A549 (cell line): Measurements from ENCODE around the gene TPRX1. TPM values are rescaled to one million over a fixed set of nuclear protein-coding genes. Genes with fewer than 3 reads are reported as not detected.

Experiments
- ATAC-seq, 2 experiments: fragments of 200-7000 bp in 1 of 2; fragments of >200 bp in 1 of 2; cut with Nextera tagmentation in 1 of 2; cut with Tn5 transposase in 1 of 2; 3 replicates each; pipeline versions ENCODE4 v1.8.0 to v1.9.1; 2018 to 2020; ENCODE audit warnings: mild to moderate bottlenecking in 1 of 2, moderate library complexity in 1 of 2
- CTCF ChIA-PET: fragments of 300-600 bp; sonication (Branson Sonifier 250); formaldehyde crosslinking; extraction: SDS; loops from one replicate; lab custom pipeline; 2021; ENCODE audit warnings: antibody characterized with exemption, inconsistent platforms; lab: Yijun Ruan, JAX
- POLR2A ChIA-PET: fragments of 350-600 bp; formaldehyde crosslinking; extraction: SDS; loops from one replicate; lab custom pipeline; 2021; ENCODE audit warnings: antibody characterized with exemption, inconsistent platforms; lab: Yijun Ruan, JAX
- DNase-seq, 2 experiments: peaks; one replicate each; pipeline versions ENCODE4 v3.0.0 to v3.0.0-alpha.2; 2011 to 2016; ENCODE audit warnings: low read depth in 1 of 2, low spot score in 1 of 2
- FAIRE-seq: peaks from 2 replicates; lab custom pipeline; 2011; peaks lifted over from hg19 to GRCh38; lab: Jason Lieb, UNC
- H3K27ac ChIP-seq, 2 experiments: fragments of >200 bp; sonication (Bioruptor Twin); formaldehyde crosslinking; 3 replicates each; pipeline ENCODE4 v1.5.1; 2016 to 2017
- H3K4me1 ChIP-seq: fragments of >200 bp; sonication (Bioruptor Twin); formaldehyde crosslinking; 3 replicates; pipeline ENCODE4 v1.6.1; 2016
- H3K4me2 ChIP-seq: fragments of >200 bp; sonication (Bioruptor Twin); formaldehyde crosslinking; 3 replicates; pipeline ENCODE4 v1.6.1; 2016
- H3K4me3 ChIP-seq: fragments of >200 bp; sonication (Bioruptor Twin); formaldehyde crosslinking; 3 replicates; pipeline ENCODE4 v1.5.1; 2016
- H3K9me3 ChIP-seq: fragments of >200 bp; sonication (Bioruptor Twin); formaldehyde crosslinking; 3 replicates; pipeline ENCODE4 v1.6.1; 2016
- ATOH8 ChIP-seq: fragments of 250-450 bp; sonication (Bioruptor Pico); IDR thresholded peaks from 2 replicates; pipeline ENCODE4 v1.5.0; 2020; ENCODE audit warnings: low read depth, mild to moderate bottlenecking, moderate library complexity
- BHLHE40 ChIP-seq: IDR thresholded peaks from 2 replicates; pipeline ENCODE4 v1.6.1; 2012; ENCODE audit warnings: low read depth, low read length, inconsistent platforms
- CHD2 ChIP-seq: fragments of 150-350 bp; IDR thresholded peaks from 2 replicates; pipeline ENCODE4 v1.6.1; 2014; ENCODE audit warnings: low read length; ENCODE audit not compliant: partially characterized antibody
- CTCF ChIP-seq: fragments of >200 bp; sonication (Bioruptor Twin); formaldehyde crosslinking; IDR thresholded peaks from 3 replicates; pipeline ENCODE4 v1.5.1; 2016
- E2F6 ChIP-seq: IDR thresholded peaks from 2 replicates; pipeline ENCODE4 v1.6.1; 2012; ENCODE audit warnings: low read depth, borderline replicate concordance
- EP300 ChIP-seq, 2 experiments: fragments of >200 bp; sonication (Bioruptor Twin); formaldehyde crosslinking; IDR thresholded peaks; 2 replicates in 1 of 2; 3 replicates in 1 of 2; pipeline ENCODE4 v1.6.1; 2016 to 2017
- FOSB ChIP-seq: fragments of 250-450 bp; sonication (Bioruptor Pico); IDR thresholded peaks from 2 replicates; pipeline ENCODE4 v1.5.0; 2020; ENCODE audit warnings: mild to moderate bottlenecking, moderate library complexity
- FOSL2 ChIP-seq, 2 experiments: fragments of 450-650 bp in 1 of 2; fragments of >200 bp in 1 of 2; sonication (Bioruptor Twin) in 1 of 2; formaldehyde crosslinking; IDR thresholded peaks; 2 replicates each; pipeline versions ENCODE4 v1.5.0 to v1.6.1; 2016 to 2020; ENCODE audit warnings: mild to moderate bottlenecking in 1 of 2, moderate library complexity in 1 of 2
- FOXS1 ChIP-seq: fragments of 250-450 bp; sonication (Bioruptor Pico); IDR thresholded peaks from 2 replicates; pipeline ENCODE4 v1.5.0; 2020; ENCODE audit warnings: mild to moderate bottlenecking, moderate library complexity
- HEYL ChIP-seq: fragments of 250-450 bp; sonication (Bioruptor Pico); IDR thresholded peaks from 2 replicates; pipeline ENCODE4 v1.8.0; 2021; ENCODE audit warnings: mild to moderate bottlenecking, moderate library complexity
- HOXA7 ChIP-seq: fragments of 250-450 bp; sonication (Bioruptor Pico); IDR thresholded peaks from 2 replicates; pipeline ENCODE4 v1.5.0; 2020; ENCODE audit warnings: mild to moderate bottlenecking, moderate library complexity
- HOXB5 ChIP-seq: fragments of 250-450 bp; sonication (Bioruptor Pico); IDR thresholded peaks from 2 replicates; pipeline ENCODE4 v1.5.0; 2020; ENCODE audit warnings: mild to moderate bottlenecking, moderate library complexity
- JUN ChIP-seq, 2 experiments: fragments of >200 bp; sonication (Bioruptor Twin); formaldehyde crosslinking; IDR thresholded peaks; 2 replicates in 1 of 2; 3 replicates in 1 of 2; pipeline ENCODE4 v1.6.1; 2016 to 2017
- KDM1A ChIP-seq: fragments of 200-600 bp; sonication (generic); IDR thresholded peaks from 2 replicates; pipeline ENCODE4 v1.6.1; 2016; ENCODE audit warnings: low read depth, mild to moderate bottlenecking
- KDM5A ChIP-seq: fragments of 200-600 bp; sonication (generic); IDR thresholded peaks from 2 replicates; pipeline ENCODE4 v1.6.1; 2016; ENCODE audit warnings: antibody characterized with exemption, mild to moderate bottlenecking
- MAFK ChIP-seq: fragments of 450-650 bp; IDR thresholded peaks from 2 replicates; pipeline ENCODE4 v1.6.1; 2014; ENCODE audit not compliant: partially characterized antibody
- NFE2L2 ChIP-seq: fragments of 150-350 bp; conservative IDR thresholded peaks from 2 replicates; pipeline ENCODE4 v1.6.1; 2014; ENCODE audit warnings: low read length
- NPAS2 ChIP-seq: fragments of 250-450 bp; sonication (Bioruptor Pico); IDR thresholded peaks from 2 replicates; pipeline ENCODE4 v1.8.0; 2022; ENCODE audit warnings: mild to moderate bottlenecking, moderate library complexity, borderline replicate concordance
- NR3C1 ChIP-seq: fragments of >200 bp; sonication (Bioruptor Twin); formaldehyde crosslinking; IDR thresholded peaks from 3 replicates; pipeline ENCODE4 v1.6.1; 2017
- PHF8 ChIP-seq: fragments of 200-600 bp; sonication (generic); IDR thresholded peaks from 2 replicates; pipeline ENCODE4 v1.6.1; 2016; ENCODE audit warnings: low read depth, mild to moderate bottlenecking, antibody characterized with exemption, moderate library complexity, borderline replicate concordance
- RAD21 ChIP-seq, 2 experiments: fragments of >200 bp in 1 of 2; sonication (Bioruptor Twin) in 1 of 2; formaldehyde crosslinking in 1 of 2; IDR thresholded peaks in 1 of 2; conservative IDR thresholded peaks in 1 of 2; 2 replicates in 1 of 2; 3 replicates in 1 of 2; pipeline ENCODE4 v1.6.1; 2012 to 2018; ENCODE audit warnings: inconsistent platforms in 1 of 2
- RCOR1 ChIP-seq: fragments of 150-350 bp; IDR thresholded peaks from 2 replicates; pipeline ENCODE4 v1.6.1; 2014; ENCODE audit warnings: antibody characterized with exemption, low read length, low read depth
- RFX5 ChIP-seq: fragments of 450-650 bp; IDR thresholded peaks from 2 replicates; pipeline ENCODE4 v1.7.1; 2014; ENCODE audit warnings: antibody characterized with exemption, mild to moderate bottlenecking, moderate library complexity
- RNF2 ChIP-seq: fragments of 200-600 bp; sonication (generic); IDR thresholded peaks from 2 replicates; pipeline ENCODE4 v1.6.1; 2016; ENCODE audit warnings: low read depth, mild to moderate bottlenecking, antibody characterized with exemption, moderate library complexity, borderline replicate concordance
- SMC3 ChIP-seq: fragments of >200 bp; sonication (Bioruptor Twin); formaldehyde crosslinking; IDR thresholded peaks from 3 replicates; pipeline ENCODE4 v1.6.1; 2018; ENCODE audit warnings: inconsistent platforms
- ZC3H11A ChIP-seq: fragments of 450-650 bp; IDR thresholded peaks from 2 replicates; pipeline ENCODE4 v1.6.1; 2014; ENCODE audit warnings: antibody characterized with exemption, mild to moderate bottlenecking
- ZNF302 ChIP-seq: fragments of 250-450 bp; sonication (Bioruptor Pico); IDR thresholded peaks from 2 replicates; pipeline ENCODE4 v1.9.0; 2021; ENCODE audit warnings: inconsistent platforms, mild to moderate bottlenecking, moderate library complexity
- ZSCAN20 ChIP-seq: fragments of 250-450 bp; sonication (Bioruptor Pico); IDR thresholded peaks from 2 replicates; pipeline ENCODE4 v1.8.0; 2022; ENCODE audit warnings: mild to moderate bottlenecking, moderate library complexity
- WGBS: methylation state at CpG from one replicate; pipeline ENCODE4 v1.1.6; 2017; ENCODE audit errors: missing lambda C conversion rate; 5-methylcytosine and 5-hydroxymethylcytosine counted together
- polyA plus RNA-seq, 4 experiments: library from polyadenylated mRNA; depleted of rRNA in 3 of 4; stranded (reverse); fragments of >200 nt; fragmentation: RNase III in 1 of 4; extraction: RNeasy Plus Mini Kit Qiagen cat#74134 plus additional on column Dnase treatment in 1 of 4; gene quantifications; 2 replicates in 3 of 4; 3 replicates in 1 of 4; pipeline ENCODE4 v1.2.3, GENCODE V29; 2011 to 2017
- TF ChIP-seq, protein P1 (sequence below): IDR thresholded peaks from 2 replicates; pipeline ENCODE4 v1.6.1; 2012
- TF ChIP-seq, protein P2 (sequence below): fragments of >200 bp; sonication (Bioruptor Twin); formaldehyde crosslinking; IDR thresholded peaks from 2 replicates; pipeline ENCODE4 v1.6.1; 2016
- TF ChIP-seq, protein P3 (sequence below): fragments of 200-600 bp; sonication (generic); IDR thresholded peaks from 2 replicates; pipeline ENCODE4 v1.6.1; 2016; ENCODE audit warnings: antibody characterized with exemption, mild to moderate bottlenecking, moderate library complexity

The TPRX1 gene
- polyA plus RNA-seq, 2 of the 4 experiments (the other 2 are of a cell fraction): not detected

DNA sequence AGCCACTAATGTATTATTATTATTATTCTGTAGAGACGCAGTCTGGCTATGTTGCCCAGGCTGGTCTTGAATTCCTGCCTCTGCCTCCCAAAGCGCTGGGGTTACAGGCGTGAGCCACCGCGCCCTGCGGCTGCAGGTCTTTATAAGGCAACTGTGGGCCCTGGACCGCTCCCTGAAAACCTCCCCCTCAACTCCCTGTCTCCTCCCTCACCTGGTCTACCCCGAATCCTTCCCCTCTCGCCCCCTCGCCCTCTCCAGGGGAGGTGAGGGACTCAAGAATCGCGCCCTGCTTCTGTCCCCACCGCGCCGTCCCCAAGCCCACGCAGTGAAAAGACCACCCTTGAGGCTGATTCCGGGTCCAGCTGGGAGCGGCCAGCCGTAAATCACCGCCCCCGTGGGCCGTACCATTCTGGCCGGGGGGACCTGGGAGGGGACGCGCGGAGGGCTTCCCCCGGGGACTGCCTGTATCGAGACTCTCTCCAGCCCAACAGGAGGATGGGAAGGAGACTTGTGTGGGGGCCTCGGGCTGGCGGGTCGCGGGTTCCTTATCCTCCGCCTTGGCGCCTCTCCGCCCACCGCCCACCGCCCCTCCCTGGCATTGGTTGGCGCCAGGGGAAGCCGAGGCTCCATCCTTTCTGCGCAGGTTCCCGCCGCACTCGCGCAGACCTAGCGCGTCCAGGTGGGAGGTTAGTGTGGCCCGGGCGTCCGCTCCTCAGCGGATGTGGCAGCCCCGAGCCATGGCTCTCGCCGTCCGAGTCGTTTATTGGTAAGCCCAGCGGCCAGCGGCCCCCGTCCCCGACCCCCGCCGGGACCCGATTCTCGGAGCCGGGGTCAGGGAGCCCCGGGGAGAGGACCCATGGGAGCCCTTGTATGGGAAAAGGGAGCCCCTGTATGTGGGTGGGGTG, 26.1 kb downstream of the TPRX1 start, which contains the start of gene SELENOW:
TSS of gene SELENOW (plus strand) at position 655 of the 905 bp plus-strand sequence. CDS start at position 738, 83 bp downstream.
- ChIA-PET POLR2A (interaction anchor here (0.6 to 0.7 kb wide), 2 partner anchors 12 to 33 kb away, joined by 3 read pairs; partner anchors contain the start of gene NOP53), CTCF (interaction anchor here (1.1 to 4.8 kb wide), 4 partner anchors 10 to 350 kb away, joined by 3 to 26 read pairs (median 12); no protein-coding TSS in a partner anchor)
- H3K4me1 ChIP-seq: peaks cover 16% of the 10 kb centered on the region
- H3K4me3 ChIP-seq: peak within 1 kb of the TSS; percentile 79
- under 1% methylated on average over 38 of the region's 65 CpGs for WGBS
- peak within 1 kb of the TSS; percentile 90 to 94 for H3K27ac ChIP-seq
- peak; percentile 88 to 95 for ATAC-seq
- FAIRE-seq: no peak
- peak within 1 kb of the TSS; percentile 90 for H3K4me2 ChIP-seq
- H3K9me3 ChIP-seq: no peaks in the 10 kb centered on the region
- DNase-seq: peak; percentile 83 to 90
- TF ChIP-seq ZNF302 (CRISPR knock-in tag) (no peak), HOXB5 (0 out of 2 replicates have a peak, but pooled peaks have one; percentile 38), FOSL2 (IDR thresholded peaks at IDR 0.05) (no peak), FOSL2 (CRISPR knock-in tag; IDR thresholded peaks at IDR 0.05) (no peak), KDM1A (0 out of 2 replicates have a peak, but pooled peaks have one; percentile 23), FOXS1 (CRISPR knock-in tag) (no peak), HEYL (CRISPR knock-in tag) (no peak), NFE2L2 (no peak), ATOH8 (CRISPR knock-in tag) (no peak), SMC3 (no peak; the same call in 2 of the 3 replicates), KDM5A (no peak), RCOR1 (no peak), PHF8 (peak; percentile 83; the same call in 1 of the 2 replicates), ZSCAN20 (CRISPR knock-in tag) (no peak), EP300 (IDR thresholded peaks at IDR 0.05) (no peak), ZC3H11A (no peak), MAFK (no peak), RFX5 (no peak; the same call in 1 of the 2 replicates), NPAS2 (no peak), CHD2 (no peak), BHLHE40 (peak; percentile 82), CTCF (no peak), JUN (IDR thresholded peaks at IDR 0.05) (peak; percentile 77 to 92), RAD21 (conservative IDR thresholded peaks at IDR 0.05 in 1 of 2, IDR thresholded peaks at IDR 0.05 in 1 of 2) (no peak), RNF2 (no peak), HOXA7 (CRISPR knock-in tag) (no peak), E2F6 (peak; percentile 9; the same call in 1 of the 2 replicates), FOSB (CRISPR knock-in tag) (no peak), NR3C1 (no peak)
- TF ChIP-seq, protein P1, sequence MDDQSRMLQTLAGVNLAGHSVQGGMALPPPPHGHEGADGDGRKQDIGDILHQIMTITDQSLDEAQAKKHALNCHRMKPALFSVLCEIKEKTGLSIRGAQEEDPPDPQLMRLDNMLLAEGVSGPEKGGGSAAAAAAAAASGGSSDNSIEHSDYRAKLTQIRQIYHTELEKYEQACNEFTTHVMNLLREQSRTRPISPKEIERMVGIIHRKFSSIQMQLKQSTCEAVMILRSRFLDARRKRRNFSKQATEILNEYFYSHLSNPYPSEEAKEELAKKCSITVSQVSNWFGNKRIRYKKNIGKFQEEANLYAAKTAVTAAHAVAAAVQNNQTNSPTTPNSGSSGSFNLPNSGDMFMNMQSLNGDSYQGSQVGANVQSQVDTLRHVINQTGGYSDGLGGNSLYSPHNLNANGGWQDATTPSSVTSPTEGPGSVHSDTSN: peak; percentile 72; the same call in 1 of the 2 replicates
- TF ChIP-seq, protein P2, sequence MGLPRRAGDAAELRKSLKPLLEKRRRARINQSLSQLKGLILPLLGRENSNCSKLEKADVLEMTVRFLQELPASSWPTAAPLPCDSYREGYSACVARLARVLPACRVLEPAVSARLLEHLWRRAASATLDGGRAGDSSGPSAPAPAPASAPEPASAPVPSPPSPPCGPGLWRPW: no peak
- TF ChIP-seq, protein P3, sequence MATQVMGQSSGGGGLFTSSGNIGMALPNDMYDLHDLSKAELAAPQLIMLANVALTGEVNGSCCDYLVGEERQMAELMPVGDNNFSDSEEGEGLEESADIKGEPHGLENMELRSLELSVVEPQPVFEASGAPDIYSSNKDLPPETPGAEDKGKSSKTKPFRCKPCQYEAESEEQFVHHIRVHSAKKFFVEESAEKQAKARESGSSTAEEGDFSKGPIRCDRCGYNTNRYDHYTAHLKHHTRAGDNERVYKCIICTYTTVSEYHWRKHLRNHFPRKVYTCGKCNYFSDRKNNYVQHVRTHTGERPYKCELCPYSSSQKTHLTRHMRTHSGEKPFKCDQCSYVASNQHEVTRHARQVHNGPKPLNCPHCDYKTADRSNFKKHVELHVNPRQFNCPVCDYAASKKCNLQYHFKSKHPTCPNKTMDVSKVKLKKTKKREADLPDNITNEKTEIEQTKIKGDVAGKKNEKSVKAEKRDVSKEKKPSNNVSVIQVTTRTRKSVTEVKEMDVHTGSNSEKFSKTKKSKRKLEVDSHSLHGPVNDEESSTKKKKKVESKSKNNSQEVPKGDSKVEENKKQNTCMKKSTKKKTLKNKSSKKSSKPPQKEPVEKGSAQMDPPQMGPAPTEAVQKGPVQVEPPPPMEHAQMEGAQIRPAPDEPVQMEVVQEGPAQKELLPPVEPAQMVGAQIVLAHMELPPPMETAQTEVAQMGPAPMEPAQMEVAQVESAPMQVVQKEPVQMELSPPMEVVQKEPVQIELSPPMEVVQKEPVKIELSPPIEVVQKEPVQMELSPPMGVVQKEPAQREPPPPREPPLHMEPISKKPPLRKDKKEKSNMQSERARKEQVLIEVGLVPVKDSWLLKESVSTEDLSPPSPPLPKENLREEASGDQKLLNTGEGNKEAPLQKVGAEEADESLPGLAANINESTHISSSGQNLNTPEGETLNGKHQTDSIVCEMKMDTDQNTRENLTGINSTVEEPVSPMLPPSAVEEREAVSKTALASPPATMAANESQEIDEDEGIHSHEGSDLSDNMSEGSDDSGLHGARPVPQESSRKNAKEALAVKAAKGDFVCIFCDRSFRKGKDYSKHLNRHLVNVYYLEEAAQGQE: no peak
